Endothelial cell of umbilical vein (primary cell): ENCODE results near the gene BCL2. TPM values are rescaled to one million over a fixed set of nuclear protein-coding genes. Genes with fewer than 3 reads are reported as not detected.

Experiments used
- BruUV-seq: library from RNA; stranded (reverse); fragments of 400-500 nt; replicated peaks from 2 replicates; lab custom pipeline; 2021; lab: Mats Ljungman, UMichigan
- CTCF ChIA-PET: fragments of 300-600, 350-600 bp; sonication (Branson Sonifier 250); formaldehyde crosslinking; loops from one replicate; lab custom pipeline; 2021; ENCODE audit warnings: antibody characterized with exemption, inconsistent platforms; lab: Charles Lee
- POLR2A ChIA-PET: fragments of 300-600, 350-600 bp; sonication (Branson Sonifier 250); formaldehyde crosslinking; loops from one replicate; lab custom pipeline; 2021; ENCODE audit warnings: antibody characterized with exemption, inconsistent platforms; lab: Charles Lee
- DNase-seq: peaks from one replicate; pipeline ENCODE4 v3.0.0-alpha.2; 2011; ENCODE audit warnings: low read depth, low spot score
- FAIRE-seq: peaks from 2 replicates; lab custom pipeline; 2011; peaks lifted over from hg19 to GRCh38; lab: Jason Lieb, UNC
- H2AFZ ChIP-seq: 2 replicates; pipeline ENCODE4 v1.6.0; 2012; ENCODE audit warnings: low read depth, low read length, control low read depth, inconsistent platforms
- H3K27ac ChIP-seq: 2 replicates; pipeline ENCODE4 v1.5.1; 2011; ENCODE audit warnings: low read depth, mild to moderate bottlenecking, control low read depth, low read length, moderate library complexity; ENCODE audit not compliant: insufficient read depth
- H3K27me3 ChIP-seq, 2 experiments: 2 replicates each; pipeline versions ENCODE4 v1.6.0 to v1.6.1; 2011; ENCODE audit warnings: low read length in 2 of 2, mixed read lengths in 1 of 2; ENCODE audit not compliant: control insufficient read depth in 2 of 2, insufficient read depth in 2 of 2
- H3K36me3 ChIP-seq, 2 experiments: 2 replicates in 1 of 2; 3 replicates in 1 of 2; pipeline ENCODE4 v1.5.1; 2011; ENCODE audit warnings: low read length in 2 of 2, mild to moderate bottlenecking in 1 of 2, moderate library complexity in 1 of 2; ENCODE audit not compliant: control insufficient read depth in 2 of 2, insufficient read depth in 2 of 2; ENCODE audit errors: extremely low read depth in 1 of 2
- H3K4me1 ChIP-seq: 3 replicates; pipeline ENCODE4 v1.5.1; 2011; ENCODE audit warnings: mild to moderate bottlenecking, low read length; ENCODE audit not compliant: control insufficient read depth, insufficient read depth; ENCODE audit errors: extremely low read depth
- H3K4me2 ChIP-seq: 2 replicates; pipeline ENCODE4 v1.6.1; 2011; ENCODE audit warnings: low read length, control low read depth, mixed read lengths; ENCODE audit not compliant: insufficient read depth
- H3K4me3 ChIP-seq, 3 experiments: fragments of 200-600 bp in 1 of 3; sonication (generic), shearing (Covaris generic) in 1 of 3; replicated peaks in 1 of 3; 2 replicates each; pipeline ENCODE4 v1.5.1; 2011 to 2016; ENCODE audit warnings: control low read depth in 3 of 3, low read length in 3 of 3, mild to moderate bottlenecking in 2 of 3, inconsistent platforms in 1 of 3, low read depth in 1 of 3, moderate library complexity in 1 of 3; ENCODE audit not compliant: insufficient read depth in 1 of 3
- H3K79me2 ChIP-seq: 2 replicates; pipeline ENCODE4 v1.6.0; 2012; ENCODE audit warnings: low read length, inconsistent platforms; ENCODE audit not compliant: control insufficient read depth, insufficient read depth
- H3K9ac ChIP-seq: replicated peaks from 2 replicates; pipeline ENCODE3; 2011; ENCODE audit warnings: low read length, control low read depth; ENCODE audit not compliant: insufficient read depth; ENCODE audit errors: extremely low read depth
- H3K9me1 ChIP-seq: replicated peaks from 3 replicates; pipeline ENCODE4 v1.6.0; 2011; ENCODE audit warnings: mild to moderate bottlenecking, low read length; ENCODE audit not compliant: control insufficient read depth, insufficient read depth; ENCODE audit errors: extremely low read depth
- H3K9me3 ChIP-seq: replicated peaks from 2 replicates; pipeline ENCODE4 v1.5.1; 2012; ENCODE audit warnings: low read length, inconsistent platforms; ENCODE audit not compliant: control insufficient read depth, insufficient read depth
- H4K20me1 ChIP-seq: replicated peaks from 2 replicates; pipeline ENCODE3; 2011; ENCODE audit warnings: mild to moderate bottlenecking, low read length; ENCODE audit not compliant: control insufficient read depth, insufficient read depth; ENCODE audit errors: extremely low read depth
- CTCF ChIP-seq, 2 donors: IDR thresholded peaks; 1 replicate in 1 of 2; 2 replicates in 1 of 2; pipeline ENCODE4 v1.5.1; 2011; ENCODE audit warnings: low read length in 2 of 2, mild to moderate bottlenecking in 2 of 2, moderate library complexity in 2 of 2, control low read depth in 1 of 2, inconsistent platforms in 1 of 2, low read depth in 1 of 2; ENCODE audit not compliant: insufficient read depth in 1 of 2; ENCODE audit errors: extremely low read depth in 1 of 2
- EZH2 ChIP-seq: IDR thresholded peaks from 2 replicates; pipeline ENCODE4 v1.6.1; 2012; ENCODE audit warnings: borderline replicate concordance, low read depth, mild to moderate bottlenecking, moderate library complexity, low read length, inconsistent platforms; ENCODE audit not compliant: severe bottlenecking
- FOS ChIP-seq: IDR thresholded peaks from 2 replicates; pipeline ENCODE4 v1.6.1; 2011; ENCODE audit warnings: mild to moderate bottlenecking, low read length, moderate library complexity, borderline replicate concordance; ENCODE audit not compliant: insufficient read depth
- GATA2 ChIP-seq: IDR thresholded peaks from 2 replicates; pipeline ENCODE4 v1.7.0; 2011; ENCODE audit warnings: low read depth, mild to moderate bottlenecking, moderate library complexity, mixed read lengths, low read length; ENCODE audit not compliant: insufficient read length, insufficient read depth
- JUN ChIP-seq: IDR thresholded peaks from 2 replicates; pipeline ENCODE4 v1.6.1; 2011; ENCODE audit warnings: borderline replicate concordance, low read depth; ENCODE audit not compliant: insufficient read length, insufficient read depth
- MAX ChIP-seq: IDR thresholded peaks from 2 replicates; pipeline ENCODE4 v1.6.1; 2011; ENCODE audit not compliant: insufficient read depth, insufficient read length
- MYC ChIP-seq: IDR thresholded peaks from one replicate; pipeline ENCODE4 v1.6.1; 2011; ENCODE audit warnings: mild to moderate bottlenecking, low read depth, low read length
- POLR2A ChIP-seq: IDR thresholded peaks from 2 replicates; pipeline ENCODE4 v1.6.1; 2012; ENCODE audit warnings: low read depth, mild to moderate bottlenecking, control low read depth, low read length
- POLR2AphosphoS5 ChIP-seq: IDR thresholded peaks from 2 replicates; pipeline ENCODE4 v1.6.1; 2012; ENCODE audit warnings: low read depth, mild to moderate bottlenecking, control low read depth, low read length, moderate library complexity; ENCODE audit not compliant: insufficient read depth
- dilution Hi-C: fragments of 300-500 bp; cut with MboI; formaldehyde crosslinking; loops from one replicate; pipeline ENCODE4 v1.15.0; 2019; ENCODE audit warnings: low sequenced_read_pairs; ENCODE audit not compliant: extremely low pct_ligation_motif_present
- intact Hi-C: fragments of 100-400 bp; cut with micrococcal nuclease; formaldehyde crosslinking; loops from one replicate; pipeline ENCODE4 v1.10.0; 2022
- polyA plus RNA-seq, 4 experiments: library from polyadenylated mRNA; depleted of rRNA in 3 of 4; stranded (reverse) in 3 of 4; unstranded in 1 of 4; fragments of >200 nt; gene quantifications; 2 replicates each; pipeline versions ENCODE4 v1.2.1 to v1.2.3, GENCODE V29; 2011 to 2012; ENCODE audit warnings: missing spikeins in 1 of 4
- total RNA-seq: library from RNA; stranded (reverse); gene quantifications from 2 replicates; pipeline ENCODE4 v1.2.3, GENCODE V29; 2021

The BCL2 gene
- total and polyA plus RNA-seq, 2 donors (not counting 3 experiments of a cell fraction or from before 2014, with no cell fraction given): 0.35 to 5.0 TPM

DNA sequence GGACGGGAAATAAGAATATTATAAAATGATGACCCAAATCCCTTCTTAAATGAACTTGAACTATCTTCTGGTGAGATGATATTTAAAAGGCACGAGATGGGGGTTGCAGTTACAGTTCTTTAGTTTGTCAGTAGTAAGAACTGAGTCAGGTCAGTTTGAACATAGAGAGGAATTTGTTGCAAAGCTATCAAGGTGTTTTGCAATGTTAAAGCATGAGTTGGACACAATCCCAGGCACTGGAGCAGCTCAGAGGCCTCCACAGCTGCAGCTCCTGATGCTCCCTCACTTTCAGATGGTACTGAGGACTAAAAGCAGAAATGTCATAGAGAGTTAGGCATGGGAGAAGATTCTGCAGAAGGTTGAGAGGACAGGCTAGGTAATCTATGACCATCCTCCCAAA lies 236.0 kb downstream of the BCL2 start:
- Histone ChIP-seq H3K79me2 (no peaks in the 10 kb centered on the region), H4K20me1 (no peaks in the 10 kb centered on the region), H3K9me1 (no peaks in the 10 kb centered on the region), H3K9ac (no peak overlapping the region), H3K27ac (no peak overlapping the region), H2AFZ (no peak overlapping the region), H3K36me3 (no peaks in the 10 kb centered on the region), H3K9me3 (no peaks in the 10 kb centered on the region), H3K4me2 (no peak overlapping the region), H3K4me1 (no peaks in the 10 kb centered on the region), H3K4me3 (no peak overlapping the region), H3K27me3 (peaks cover 2 to 6% of the 10 kb centered on the region in 2 experiments)
- POLR2A ChIA-PET: no interaction called here
- no TSS peak for BruUV-seq
- no peak for DNase-seq
- intact Hi-C loops: no loop called here
- TF ChIP-seq FOS (no peak), POLR2A (no peak), JUN (no peak), MYC (no peak)
- CTCF ChIA-PET: no interaction called here
- dilution Hi-C loops: no loop called here
- no peak for FAIRE-seq

- ChIA-PET POLR2A (no interaction called here), CTCF (no interaction called here)
- Histone ChIP-seq H3K27me3 (peaks cover 2 to 6% of the 10 kb centered on the region in 2 experiments), H3K4me3 (no peak overlapping the region), H3K36me3 (no peaks in the 10 kb centered on the region), H3K9me3 (no peaks in the 10 kb centered on the region), H3K4me1 (no peaks in the 10 kb centered on the region), H3K27ac (no peak overlapping the region), H3K79me2 (no peaks in the 10 kb centered on the region), H3K9me1 (no peaks in the 10 kb centered on the region), H3K9ac (no peak overlapping the region), H2AFZ (no peak overlapping the region), H3K4me2 (no peak overlapping the region), H4K20me1 (no peaks in the 10 kb centered on the region)
- intact Hi-C loops: no loop called here
- dilution Hi-C loops: no loop called here
- BruUV-seq: no TSS peak
- DNase-seq (no peak), FAIRE-seq (no peak)
- TF ChIP-seq FOS: no peak
- TF ChIP-seq POLR2AphosphoS5: no peak
- TF ChIP-seq MYC: no peak
- no peak for TF ChIP-seq JUN
- TF ChIP-seq CTCF (IDR thresholded peaks at IDR 0.05; ENCODE audit: extremely low read depth in 1 of 2, insufficient read depth in 1 of 2, low read depth in 1 of 2, low read length in 2 of 2): no peak
- TF ChIP-seq GATA2: no peak
- no peak for TF ChIP-seq MAX
- no peak for TF ChIP-seq POLR2A
- no peak for TF ChIP-seq EZH2
Observed at GRCh38 chr18:63083020-63083531, 236.5 kb downstream of the BCL2 start.
